ENCODE measurements around the gene FAF1.

- TF ChIP-seq CTCF (IDR thresholded peaks at IDR 0.05) (no peak), MXI1 (IDR thresholded peaks at IDR 0.05; ENCODE audit: low read depth, low read length) (no peak), RFX5 (IDR thresholded peaks at IDR 0.05; ENCODE audit: low read length) (no peak), USF1 (IDR thresholded peaks at IDR 0.05; ENCODE audit: borderline replicate concordance, low read depth) (no peak), RAD21 (IDR thresholded peaks at IDR 0.05; ENCODE audit: low read length) (no peak), SMC3 (IDR thresholded peaks at IDR 0.05; ENCODE audit: low read depth, low read length) (no peak), PBX3 (IDR thresholded peaks at IDR 0.05) (no peak), POLR2AphosphoS5 (IDR thresholded peaks at IDR 0.05; ENCODE audit: low read depth, low read length) (no peak), TAF1 (IDR thresholded peaks at IDR 0.05; ENCODE audit: borderline replicate concordance, low read depth, low read length) (no peak), EP300 (IDR thresholded peaks at IDR 0.05; ENCODE audit: borderline replicate concordance in 1 of 2, low read depth in 1 of 2, low read length in 1 of 2) (no peak), NFIC (IDR thresholded peaks at IDR 0.05; ENCODE audit: borderline replicate concordance) (no peak), USF2 (IDR thresholded peaks at IDR 0.05; ENCODE audit: borderline replicate concordance, low read depth, low read length) (no peak), IRF3 (IDR thresholded peaks at IDR 0.05; ENCODE audit: low read depth, low read length) (no peak), ELF1 (IDR thresholded peaks at IDR 0.05) (no peak)
Measured at GRCh38 chr1:50879137-50879536, 80.9 kb downstream of the FAF1 start.
